HG03196 (cell line): Measurements from ENCODE around the gene SLC22A12.

Experiments
- ATAC-seq: cut with Tn5 transposase; IDR thresholded peaks from one replicate; pipeline ENCODE4 v1.9.1; 2021; ENCODE audit not compliant: unreplicated experiment

SLC22A12 gene

GRCh38 chr11:64562723-64563351, 28.2 kb upstream of the SLC22A12 start:
- ATAC-seq: no peak

GRCh38 chr11:64563966-64564365, 27.1 kb upstream of the SLC22A12 start:
- ATAC-seq: no peak

GRCh38 chr11:64564419-64564818, 26.6 kb upstream of the SLC22A12 start:
- no peak for ATAC-seq

GRCh38 chr11:64564947-64565889, 25.8 kb upstream of the SLC22A12 start:
- ATAC-seq: no peak

GRCh38 chr11:64566042-64566914, 24.7 kb upstream of the SLC22A12 start:
- no peak for ATAC-seq

GRCh38 chr11:64566915-64567891, 23.8 kb upstream of the SLC22A12 start:
- ATAC-seq: no peak

- no peak for ATAC-seq
Observed at GRCh38 chr11:64568041-64568571, 22.9 kb upstream of the SLC22A12 start.

- ATAC-seq: no peak
Observed at GRCh38 chr11:64568584-64569140, 22.4 kb upstream of the SLC22A12 start.

GRCh38 chr11:64569300-64569970, 21.6 kb upstream of the SLC22A12 start:
- ATAC-seq: no peak

GRCh38 chr11:64570341-64570740, 20.7 kb upstream of the SLC22A12 start:
- no peak for ATAC-seq

- no peak for ATAC-seq
Observed at GRCh38 chr11:64571050-64571409, 20.0 kb upstream of the SLC22A12 start.

- ATAC-seq: no peak
Observed at GRCh38 chr11:64571410-64572091, 19.5 kb upstream of the SLC22A12 start.

- no peak for ATAC-seq
Observed at GRCh38 chr11:64572143-64572542, 18.9 kb upstream of the SLC22A12 start.

GRCh38 chr11:64577202-64577601, 13.8 kb upstream of the SLC22A12 start:
- ATAC-seq: no peak

- no peak for ATAC-seq
Observed at GRCh38 chr11:64580412-64580811, 10.6 kb upstream of the SLC22A12 start.

- ATAC-seq: no peak
Observed at GRCh38 chr11:64581057-64581523, 9.9 kb upstream of the SLC22A12 start.

- ATAC-seq: no peak
Observed at GRCh38 chr11:64582885-64583284, 8.1 kb upstream of the SLC22A12 start.
